GM18873 (cell line): ENCODE results near the gene CRTC1.

Source experiments
- ATAC-seq: cut with Tn5 transposase; IDR thresholded peaks from one replicate; pipeline ENCODE4 v1.9.1; 2021; ENCODE audit warnings: mild to moderate bottlenecking, moderate library complexity, moderate number of reproducible peaks; ENCODE audit not compliant: unreplicated experiment, low FRiP score

Gene CRTC1

GRCh38 chr19:18742838-18743783, 59.6 kb downstream of the CRTC1 start:
- ATAC-seq, result no peak

DNA sequence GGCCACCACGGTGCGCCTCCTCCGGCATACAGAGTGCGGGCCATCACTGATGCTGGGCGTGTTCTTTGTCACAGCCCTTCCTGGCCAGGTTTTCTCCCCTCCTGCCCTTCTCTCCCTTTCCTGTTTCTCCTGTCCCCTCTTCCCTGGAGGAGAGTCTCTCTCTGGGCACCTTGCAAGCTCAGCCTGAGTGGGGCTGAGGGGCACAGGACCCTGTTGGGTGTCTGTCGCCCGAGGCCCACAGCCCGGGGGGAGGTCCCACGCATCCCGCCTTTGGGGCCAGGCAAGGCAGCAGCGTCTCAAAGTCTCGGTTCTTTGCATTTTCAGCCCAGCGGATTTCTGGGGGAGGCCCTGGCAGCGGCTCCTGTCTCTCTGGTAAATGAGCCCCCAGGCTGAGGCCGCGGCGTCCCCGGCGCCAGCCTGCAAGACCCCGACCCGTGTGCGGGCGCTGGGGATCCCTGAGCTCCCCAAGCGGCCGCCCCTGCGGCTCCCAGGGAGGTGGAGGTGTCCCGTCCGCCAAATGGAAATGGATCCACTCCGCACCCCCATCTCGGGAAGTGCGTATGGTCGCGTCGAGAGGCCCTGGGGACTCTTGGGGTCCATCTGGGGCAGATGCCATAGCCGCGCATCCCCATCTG, 60.4 kb downstream of the CRTC1 start:
- no peak for ATAC-seq

DNA sequence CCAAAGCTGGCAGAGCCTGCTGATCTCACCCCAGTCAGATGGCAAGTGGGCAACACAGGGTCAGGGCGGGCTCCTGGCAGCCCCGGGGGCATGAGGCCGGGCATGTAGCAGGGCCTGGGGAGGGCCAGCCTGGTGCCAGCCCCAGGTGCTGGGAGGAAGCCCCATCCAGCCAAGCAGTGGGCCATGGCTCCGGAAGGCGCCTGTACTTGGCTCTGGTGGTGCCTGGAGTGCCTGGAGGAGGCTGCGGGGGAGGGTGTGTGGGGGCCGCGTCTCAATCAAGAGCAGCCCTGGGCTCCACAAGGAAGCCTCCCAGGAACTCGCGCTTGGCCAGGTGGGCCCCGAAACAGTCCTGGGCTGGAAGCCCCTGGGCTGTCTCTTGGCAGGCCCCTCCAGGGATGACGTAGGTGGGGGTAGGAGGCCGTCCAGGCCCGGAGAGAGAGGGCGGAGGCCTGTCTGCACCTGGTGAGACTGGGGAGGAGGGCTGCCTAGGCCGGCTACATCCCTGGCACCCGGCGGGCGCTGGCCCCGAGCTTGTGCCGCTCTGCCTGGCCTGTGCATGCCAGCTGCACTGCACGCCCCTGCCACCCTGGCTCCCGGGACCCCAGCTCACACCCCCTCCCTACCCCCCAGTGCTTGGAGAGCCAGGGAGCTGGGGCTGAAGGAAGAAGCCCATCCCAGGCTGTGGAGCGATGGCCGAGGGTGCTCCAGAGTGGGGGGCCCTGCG, 61.7 kb downstream of the CRTC1 start:
- ATAC-seq, result no peak

DNA sequence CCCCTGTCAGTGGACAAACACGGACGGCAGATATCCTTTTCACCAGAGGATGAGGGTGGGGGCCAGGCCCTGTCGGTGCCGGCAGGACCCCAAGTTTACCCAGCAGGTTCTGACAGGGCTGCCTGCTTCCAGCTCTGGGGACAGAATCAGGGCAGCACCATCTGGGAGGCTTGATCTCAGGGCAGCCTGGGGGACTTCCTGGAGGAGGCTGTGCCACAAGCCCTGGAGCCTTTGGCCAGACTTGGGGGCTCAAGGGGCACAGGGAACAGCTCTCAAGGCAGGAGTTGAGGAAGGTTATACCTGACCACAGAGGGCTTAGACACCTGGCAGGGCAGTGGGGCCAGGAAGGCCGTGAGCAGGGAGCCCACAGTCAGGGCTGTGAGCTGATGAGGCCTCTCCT, 62.5 kb downstream of the CRTC1 start:
- ATAC-seq, result no peak

GRCh38 chr19:18746401-18747325, 63.2 kb downstream of the CRTC1 start:
- ATAC-seq, result no peak

- ATAC-seq, result no peak
Observed at GRCh38 chr19:18749362-18750231, 66.1 kb downstream of the CRTC1 start.

- ATAC-seq, result no peak
Observed at GRCh38 chr19:18750295-18750970, 67.0 kb downstream of the CRTC1 start.

DNA sequence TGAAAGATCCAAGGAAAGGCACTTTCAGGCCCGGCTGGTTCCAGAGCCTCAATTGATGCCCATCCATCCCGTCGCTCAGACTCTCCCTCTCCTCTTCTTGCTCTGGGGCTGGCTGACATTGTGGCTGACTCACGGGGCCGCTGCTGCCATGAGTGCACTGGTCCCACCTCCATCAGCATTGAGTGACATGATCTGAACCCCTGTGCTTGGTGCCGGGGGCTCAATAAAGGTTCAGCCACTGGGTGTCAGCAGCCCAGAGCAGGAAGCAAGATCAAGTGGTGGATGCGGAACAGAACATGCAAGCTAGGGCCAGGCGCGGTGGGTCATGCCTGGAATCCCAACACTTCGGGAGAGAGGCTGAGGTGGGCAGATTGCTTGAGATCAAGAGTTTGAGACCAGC, 68.1 kb downstream of the CRTC1 start:
- no peak for ATAC-seq

DNA sequence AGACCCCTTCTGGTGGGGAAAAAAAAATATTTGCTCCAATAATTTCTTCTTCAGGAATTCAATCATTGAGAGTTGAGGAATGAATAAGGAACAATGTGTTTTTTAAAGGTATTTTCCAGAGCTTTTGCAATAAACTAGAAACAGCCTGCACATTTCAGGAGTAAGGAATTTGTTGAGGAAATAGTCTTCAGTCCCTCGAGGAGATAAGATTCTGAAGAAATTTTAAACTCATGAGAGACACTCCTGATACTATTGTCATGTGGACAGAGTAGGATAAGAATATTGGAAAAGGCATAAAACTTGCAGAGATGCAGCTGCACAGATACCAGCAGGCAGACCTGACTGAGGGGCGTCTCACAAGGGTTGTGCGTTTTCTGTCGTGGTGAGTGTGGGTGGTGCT, 71.0 kb downstream of the CRTC1 start:
- ATAC-seq, result no peak

DNA sequence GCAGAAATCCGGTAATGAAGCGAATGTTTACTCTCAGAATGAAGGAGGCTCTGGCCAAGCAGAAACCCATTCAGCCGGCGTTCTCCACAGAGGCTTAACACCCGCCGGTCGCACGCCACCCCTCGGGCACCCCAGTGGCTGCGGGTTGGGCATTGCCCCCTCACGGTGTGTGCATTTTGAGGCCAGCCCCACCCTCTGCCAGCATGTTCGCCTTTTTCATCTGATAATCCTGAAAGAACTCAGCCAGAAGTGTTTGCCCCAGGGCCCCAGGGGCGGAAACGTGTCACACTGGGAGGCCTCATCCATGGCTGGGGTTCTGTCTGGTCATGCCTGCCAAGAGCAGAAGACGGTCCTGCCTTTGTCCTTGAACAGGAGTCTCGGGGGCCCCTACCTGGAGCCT, 73.4 kb downstream of the CRTC1 start:
- no peak for ATAC-seq

GRCh38 chr19:18759304-18759994, 76.0 kb downstream of the CRTC1 start:
- ATAC-seq, result no peak

DNA sequence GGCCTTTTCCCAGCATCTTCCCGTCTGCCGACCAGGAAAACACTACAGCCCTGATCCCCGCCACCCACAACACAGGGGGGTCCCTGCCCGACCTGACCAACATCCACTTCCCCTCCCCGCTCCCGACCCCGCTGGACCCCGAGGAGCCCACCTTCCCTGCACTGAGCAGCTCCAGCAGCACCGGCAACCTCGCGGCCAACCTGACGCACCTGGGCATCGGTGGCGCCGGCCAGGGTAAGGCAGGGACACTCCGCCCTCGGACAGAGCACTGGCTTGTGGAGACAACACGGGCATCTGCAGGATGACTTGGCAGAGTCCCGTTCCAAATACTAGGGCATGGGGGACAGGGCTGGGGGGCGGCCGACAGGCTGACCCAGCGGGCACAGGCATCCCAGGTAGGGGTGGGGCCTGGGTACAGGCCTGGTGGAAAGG, 76.5 kb downstream of the CRTC1 start:
- ATAC-seq, result no peak

- ATAC-seq, result no peak
Observed at GRCh38 chr19:18760440-18761383, 77.2 kb downstream of the CRTC1 start.

GRCh38 chr19:18761531-18762110, 78.1 kb downstream of the CRTC1 start:
- ATAC-seq, result no peak

- no peak for ATAC-seq
Observed at GRCh38 chr19:18762125-18763023, 78.9 kb downstream of the CRTC1 start.
